H54 (cell line): Measurements from ENCODE around the gene GSG1L.

Source experiments
- DNase-seq: peaks from one replicate; pipeline ENCODE4 v3.0.0; 2011; ENCODE audit warnings: low spot score, mixed read lengths; ENCODE audit not compliant: insufficient read length
- FAIRE-seq: peaks from 3 replicates; lab custom pipeline; 2011; peaks lifted over from hg19 to GRCh38; lab: Jason Lieb, UNC
- POLR2A ChIP-seq: IDR thresholded peaks from 2 replicates; pipeline ENCODE4 v1.6.1; 2011; ENCODE audit warnings: low read depth, mild to moderate bottlenecking, low read length

Gene GSG1L

DNA sequence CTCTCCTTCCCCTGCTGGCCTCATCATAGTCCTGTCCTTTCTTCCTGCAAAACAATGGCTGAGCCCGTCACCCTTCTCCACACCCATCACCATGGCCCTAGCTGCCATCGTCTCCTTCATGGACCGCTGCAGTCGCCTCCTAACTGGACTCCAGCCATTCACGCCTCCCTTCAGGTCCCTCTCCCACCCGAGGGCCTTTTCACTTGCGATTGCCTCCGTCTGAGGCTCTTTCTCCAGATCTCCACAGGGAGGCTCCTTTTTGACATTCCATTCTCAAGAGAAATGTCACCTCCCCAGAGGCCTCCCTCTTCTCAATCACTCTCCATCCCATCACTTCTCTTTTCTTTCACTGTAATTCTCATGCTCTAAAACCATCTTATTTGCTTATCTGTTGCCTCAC, 23.5 kb downstream of the GSG1L start:
- FAIRE-seq (no peak), DNase-seq (no peak)
- TF ChIP-seq POLR2A = no peak

DNA sequence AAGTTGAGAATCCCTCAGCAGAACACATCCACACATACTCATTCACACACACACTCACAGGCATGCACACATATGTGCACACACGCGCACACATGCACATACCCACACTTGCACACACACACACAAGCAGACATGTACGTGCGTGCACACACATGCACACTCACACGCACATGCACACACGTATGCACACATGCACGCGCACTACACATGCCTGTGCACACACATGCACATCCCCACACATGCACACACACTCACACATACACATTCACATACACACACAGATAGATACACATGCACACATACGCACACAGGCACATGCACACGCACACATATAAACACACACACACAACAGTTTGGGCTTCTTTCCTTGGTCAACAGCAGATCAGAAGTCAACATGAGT, 24.0 kb downstream of the GSG1L start:
- TF ChIP-seq POLR2A = no peak
- FAIRE-seq = no peak

DNA sequence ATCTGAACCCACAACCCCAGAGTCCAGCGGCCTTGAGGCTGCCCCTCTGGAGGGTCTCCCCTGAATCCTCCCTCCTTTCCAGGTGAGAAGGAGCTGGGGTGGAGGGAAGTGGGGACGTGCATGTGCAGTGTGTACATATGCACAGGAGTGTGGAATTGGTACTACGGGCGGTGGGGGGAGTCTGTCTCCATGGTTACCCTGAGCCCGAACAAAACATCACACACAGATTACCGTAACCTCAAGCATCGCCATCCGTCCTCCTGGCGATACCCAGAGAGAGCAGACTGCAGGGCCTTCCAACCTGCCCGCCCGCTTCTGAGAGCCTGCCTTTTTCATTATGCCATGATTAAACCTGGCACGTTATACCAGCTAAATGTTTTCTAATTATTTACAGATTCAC, 25.1 kb downstream of the GSG1L start:
- FAIRE-seq (no peak), DNase-seq (no peak)
- TF ChIP-seq POLR2A = no peak

More for the DNA sequence above, 24.0 kb downstream of the GSG1L start:
- no peak for DNase-seq

DNA sequence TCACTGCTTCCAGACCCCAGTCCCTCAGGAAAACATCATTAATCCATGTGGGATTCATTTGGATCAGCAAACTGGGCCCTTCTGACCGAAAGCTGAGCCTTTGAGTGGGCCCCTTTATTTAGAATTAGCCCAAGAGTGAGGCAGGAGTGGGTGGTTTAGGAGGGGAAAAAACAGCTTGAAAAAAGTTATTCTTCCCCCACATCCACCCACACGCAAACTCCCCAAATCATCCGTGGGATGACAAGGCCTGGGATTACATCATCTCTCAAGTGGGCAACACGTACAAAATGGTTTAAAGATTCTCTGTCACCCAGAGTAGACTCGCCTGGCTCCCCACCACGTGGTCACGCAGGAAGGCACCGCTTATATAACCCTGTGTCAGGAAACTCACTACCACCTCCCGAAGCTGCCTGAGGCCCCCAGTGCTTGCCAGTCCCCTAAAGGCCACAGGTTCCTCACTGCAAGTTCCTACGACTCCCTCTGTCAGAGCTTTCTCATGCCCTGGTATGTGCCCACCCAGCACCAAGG, 27.6 kb downstream of the GSG1L start:
- no peak for TF ChIP-seq POLR2A
- DNase-seq (no peak), FAIRE-seq (no peak)

DNA sequence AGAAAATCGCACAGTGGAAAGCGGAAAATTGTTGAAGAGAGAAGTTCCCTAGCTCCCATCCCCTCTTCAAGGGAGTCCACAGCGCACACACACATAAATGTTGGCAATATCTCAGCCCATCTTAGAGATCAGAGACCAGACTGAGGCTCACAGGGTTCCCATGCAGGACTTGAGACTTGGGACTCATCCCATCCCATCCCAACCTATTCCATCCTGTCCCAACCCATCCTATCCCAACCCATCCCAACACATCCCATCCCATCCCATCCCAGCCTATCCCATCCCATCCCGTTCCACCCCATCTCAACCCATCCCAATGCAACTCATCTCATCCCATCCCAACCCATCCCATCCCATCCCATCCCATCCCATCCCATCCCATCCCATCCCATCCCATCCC, 29.6 kb downstream of the GSG1L start:
- no peak for TF ChIP-seq POLR2A
- FAIRE-seq = no peak
- DNase-seq = no peak

DNA sequence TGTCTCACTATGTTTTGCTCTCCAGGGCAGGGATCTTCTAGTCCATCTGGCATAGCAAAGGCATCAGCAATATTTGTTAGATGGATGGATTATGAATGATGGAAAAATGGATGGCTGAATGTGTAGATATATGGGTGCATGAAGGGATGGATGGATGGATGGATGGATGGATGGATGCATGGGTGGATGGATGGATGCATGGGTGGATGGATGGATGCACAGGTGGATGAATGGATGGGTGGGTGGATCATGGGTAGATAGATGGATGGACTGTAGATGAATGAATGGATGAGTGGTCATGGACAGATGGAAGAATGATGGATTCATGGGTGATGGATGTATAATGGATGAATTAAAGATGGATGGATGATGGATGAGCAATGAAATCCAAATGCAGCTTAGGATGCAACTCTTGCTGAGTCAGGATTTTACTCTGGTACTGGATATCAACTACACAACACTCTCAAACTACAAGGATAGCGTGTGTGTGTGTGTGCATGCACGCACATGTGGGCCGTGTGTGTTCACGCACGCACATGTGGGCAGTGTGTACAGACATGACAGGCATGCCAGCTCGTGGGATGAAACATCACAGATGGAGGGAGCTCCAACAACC, 34.0 kb downstream of the GSG1L start:
- TF ChIP-seq POLR2A = no peak
- FAIRE-seq (no peak), DNase-seq (no peak)

DNA sequence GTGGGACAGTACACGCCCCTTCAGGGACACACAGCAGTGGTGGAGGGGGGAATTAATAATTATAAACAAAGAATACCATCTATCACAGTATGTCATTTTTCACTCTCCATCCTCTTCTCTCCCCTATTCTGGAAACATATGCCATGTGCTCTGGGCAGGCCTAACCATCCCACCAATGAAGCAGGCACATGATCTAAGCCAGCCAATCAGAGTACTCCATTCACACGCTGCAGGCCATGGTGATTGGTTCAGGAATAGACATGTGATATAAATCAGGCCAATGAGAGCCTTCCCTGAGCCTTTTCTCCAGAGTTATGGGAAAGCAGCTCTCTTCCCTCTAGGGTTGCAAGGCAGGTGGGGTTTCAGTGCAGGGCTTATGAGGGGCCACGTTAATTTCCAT, 36.5 kb downstream of the GSG1L start:
- no peak for DNase-seq
- TF ChIP-seq POLR2A = no peak

DNA sequence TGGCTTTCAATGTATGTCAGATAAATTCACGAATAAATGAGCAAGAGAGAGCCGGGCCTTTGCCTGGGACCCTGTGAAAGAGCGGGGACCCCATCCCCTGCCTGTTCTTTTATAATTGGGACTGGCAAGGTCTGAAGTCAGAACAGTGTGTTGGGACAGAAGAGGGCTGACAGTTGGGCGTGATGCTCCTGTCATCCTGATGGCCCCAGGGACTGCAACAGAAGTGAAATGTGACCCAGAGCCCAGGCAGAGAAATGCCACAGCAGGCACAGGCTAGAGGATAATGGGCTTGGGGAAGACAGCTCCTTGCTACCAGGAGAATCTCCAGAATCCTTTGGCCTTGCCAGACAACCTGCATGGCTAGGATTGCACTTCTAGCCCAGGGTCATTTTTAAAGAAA, 37.9 kb downstream of the GSG1L start:
- DNase-seq = no peak
- no peak for FAIRE-seq
- TF ChIP-seq POLR2A = no peak

More for the DNA sequence above, 36.5 kb downstream of the GSG1L start:
- no peak for FAIRE-seq

DNA sequence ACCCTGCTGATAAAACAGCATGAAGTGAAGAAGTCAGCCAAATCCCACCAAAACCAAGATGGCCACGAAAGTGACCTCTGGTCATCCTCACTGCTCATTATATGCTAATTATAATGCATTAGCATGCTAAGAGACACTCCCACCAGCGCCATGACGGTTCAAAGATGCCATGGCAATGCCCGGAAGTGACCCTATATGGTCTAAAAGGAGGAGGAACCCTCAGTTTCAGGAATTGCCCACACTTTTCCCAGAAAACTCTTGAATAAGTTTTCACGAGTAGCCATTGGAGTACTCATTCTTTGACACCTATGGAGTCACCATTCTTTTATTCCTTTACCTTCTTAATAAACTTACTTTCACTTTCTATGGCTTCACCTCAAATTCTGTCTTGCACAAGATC, 44.3 kb downstream of the GSG1L start:
- FAIRE-seq = no peak

DNA sequence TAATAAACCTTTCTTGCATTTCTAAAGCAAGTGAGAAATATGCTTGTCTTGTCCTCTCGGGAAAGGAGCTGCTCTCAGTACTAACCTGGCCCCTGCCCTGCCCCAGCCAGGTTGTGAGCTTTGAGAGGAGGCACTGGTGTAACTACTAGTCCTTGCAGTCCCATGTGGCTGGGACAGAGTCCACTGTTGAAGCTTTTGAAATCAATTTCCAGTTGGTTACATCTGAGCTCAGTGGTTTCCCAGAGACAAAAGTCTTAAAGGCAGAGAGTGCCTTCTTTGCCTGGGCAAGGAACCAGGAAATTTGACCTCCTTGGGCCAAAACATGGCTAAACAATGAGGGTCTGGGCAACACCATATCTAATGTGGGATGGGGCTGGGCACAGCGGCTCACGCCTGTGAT, 48.7 kb downstream of the GSG1L start:
- no peak for TF ChIP-seq POLR2A
- DNase-seq = no peak
- FAIRE-seq = no peak

More for the DNA sequence above, 44.3 kb downstream of the GSG1L start:
- TF ChIP-seq POLR2A = no peak
- no peak for DNase-seq

DNA sequence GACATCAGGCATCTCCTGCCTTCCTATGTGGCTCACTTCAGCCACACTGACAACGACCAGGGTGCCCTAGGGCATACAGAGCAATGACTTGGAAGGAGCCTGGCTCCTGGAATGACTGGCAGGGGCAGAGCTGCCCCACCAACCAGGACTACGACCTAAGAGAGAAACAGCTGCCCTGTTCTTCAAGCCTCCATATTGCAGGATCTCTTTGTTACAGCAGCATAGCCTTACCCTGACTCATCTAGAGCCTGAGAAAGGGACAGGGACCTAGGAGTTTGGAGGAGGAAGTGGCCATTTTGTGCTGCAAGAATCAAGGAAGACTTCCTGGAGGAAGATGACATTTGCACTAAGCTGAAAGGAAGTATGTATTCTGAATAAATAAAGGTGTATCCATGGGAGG, 49.6 kb downstream of the GSG1L start:
- TF ChIP-seq POLR2A = no peak
- DNase-seq (no peak), FAIRE-seq (no peak)

DNA sequence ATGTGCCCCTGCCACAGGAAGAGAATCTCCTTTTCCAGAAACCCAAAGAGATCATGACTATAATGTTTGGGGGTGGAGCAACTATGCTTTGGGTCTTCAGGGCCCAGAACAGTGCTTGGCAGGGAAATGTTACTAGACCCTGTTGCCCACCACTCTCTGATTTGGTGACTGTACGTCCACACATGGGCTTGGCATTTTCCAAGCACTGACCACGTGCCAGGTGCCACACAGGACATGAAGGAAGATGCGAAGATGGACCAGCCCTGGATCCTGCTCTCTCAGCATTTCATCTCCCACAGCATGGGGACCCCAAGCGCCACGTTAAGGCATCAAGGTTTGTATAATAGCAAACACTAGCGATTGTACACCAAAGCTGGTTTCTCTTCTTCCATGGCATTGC, 50.1 kb downstream of the GSG1L start:
- DNase-seq = no peak
- no peak for TF ChIP-seq POLR2A
- no peak for FAIRE-seq

DNA sequence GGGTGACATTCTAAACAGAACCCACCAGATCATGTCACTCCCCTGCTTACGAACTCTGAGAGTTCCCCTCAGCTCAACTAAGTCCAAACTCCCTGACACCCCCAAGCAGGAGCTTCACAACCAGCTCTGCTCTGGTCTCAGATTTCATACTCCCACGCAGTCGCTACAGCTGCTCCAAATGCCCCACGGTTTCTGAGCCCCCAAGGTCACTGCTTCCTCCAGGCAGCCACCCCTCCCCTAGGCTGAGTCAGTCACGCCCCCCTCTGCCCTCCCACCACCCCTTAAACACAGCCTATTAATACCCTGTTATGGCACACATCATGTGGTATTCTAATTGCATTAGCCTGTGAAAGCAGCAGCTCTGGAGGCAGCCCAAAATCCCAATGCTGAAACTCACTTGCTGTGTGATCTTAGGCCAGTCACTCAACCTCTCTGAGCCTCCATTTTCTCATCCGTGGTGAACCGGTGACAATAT, 51.5 kb downstream of the GSG1L start:
- no peak for TF ChIP-seq POLR2A
- no peak for FAIRE-seq
- no peak for DNase-seq

DNA sequence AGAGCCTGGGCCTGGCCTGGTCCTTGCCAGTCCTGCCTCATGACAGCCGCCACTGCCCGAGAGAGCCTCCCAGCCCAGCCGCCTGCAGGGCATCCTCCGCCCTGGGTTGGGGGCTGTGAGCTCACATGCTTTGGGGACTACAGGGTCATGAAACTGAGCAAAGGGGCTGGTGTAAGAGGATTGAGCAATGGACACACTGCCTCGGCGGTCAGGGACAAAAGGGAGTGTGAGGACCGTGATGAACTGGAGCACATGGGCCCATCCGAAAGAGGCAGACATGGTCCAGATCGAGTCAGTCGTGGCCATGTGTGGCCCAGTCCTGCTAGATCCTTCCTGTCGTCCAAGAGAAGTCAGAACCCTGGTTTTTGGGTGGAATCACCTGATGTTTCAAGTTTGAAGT, 52.3 kb downstream of the GSG1L start:
- TF ChIP-seq POLR2A = no peak
- DNase-seq = no peak
- FAIRE-seq = no peak

DNA sequence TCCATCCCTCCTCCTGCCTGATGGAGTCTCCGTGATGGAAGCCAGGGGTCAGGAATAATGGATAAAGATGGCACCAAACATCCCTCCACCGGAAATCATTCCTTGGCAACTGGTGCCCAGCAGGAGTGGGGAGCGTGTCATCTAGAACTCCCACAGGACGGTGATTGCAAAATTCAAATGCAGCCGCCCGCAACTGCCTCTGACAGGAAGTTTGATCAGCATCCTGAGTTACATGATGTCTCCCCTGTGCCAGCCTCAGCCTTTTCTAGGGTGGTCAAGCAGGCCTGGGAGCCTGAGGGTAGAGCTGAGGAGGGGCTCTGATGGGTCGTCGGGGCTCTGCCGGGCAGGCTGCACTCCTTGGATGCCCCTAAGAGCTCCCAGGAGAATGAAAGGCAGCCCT, 52.8 kb downstream of the GSG1L start:
- DNase-seq = no peak
- FAIRE-seq = no peak
- TF ChIP-seq POLR2A = no peak
